OCI-M2 (cell line): ENCODE results near the gene SCART1.

Source experiments
- DNase-seq: peaks from one replicate; lab custom pipeline; 2025; ENCODE audit not compliant: unreplicated experiment; lab: John Stamatoyannopoulos, UW

Gene SCART1

GRCh38 chr10:133454204-133454893 is 604 bp downstream of the SCART1 start:
- no peak for DNase-seq

DNA sequence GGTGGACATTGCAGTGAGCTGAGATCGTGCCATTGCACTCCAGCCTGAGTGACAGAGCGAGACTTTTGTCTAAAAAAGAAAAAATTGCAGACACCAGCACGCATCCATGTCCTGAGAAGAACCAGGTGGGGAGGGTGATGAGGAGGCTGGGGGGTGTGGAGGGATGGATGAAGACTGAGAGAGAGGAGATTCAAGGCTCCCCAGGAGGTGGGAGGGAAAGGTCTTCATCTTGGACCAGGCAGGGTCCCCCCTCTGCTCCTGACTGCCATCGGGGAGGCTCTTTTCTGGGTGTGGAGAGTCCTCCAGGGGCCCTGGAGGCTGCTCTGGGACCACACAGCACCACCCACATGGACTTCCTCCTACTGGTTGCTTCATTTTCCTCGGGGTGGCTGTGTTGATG is 1.5 kb downstream of the SCART1 start:
- no peak for DNase-seq

DNA sequence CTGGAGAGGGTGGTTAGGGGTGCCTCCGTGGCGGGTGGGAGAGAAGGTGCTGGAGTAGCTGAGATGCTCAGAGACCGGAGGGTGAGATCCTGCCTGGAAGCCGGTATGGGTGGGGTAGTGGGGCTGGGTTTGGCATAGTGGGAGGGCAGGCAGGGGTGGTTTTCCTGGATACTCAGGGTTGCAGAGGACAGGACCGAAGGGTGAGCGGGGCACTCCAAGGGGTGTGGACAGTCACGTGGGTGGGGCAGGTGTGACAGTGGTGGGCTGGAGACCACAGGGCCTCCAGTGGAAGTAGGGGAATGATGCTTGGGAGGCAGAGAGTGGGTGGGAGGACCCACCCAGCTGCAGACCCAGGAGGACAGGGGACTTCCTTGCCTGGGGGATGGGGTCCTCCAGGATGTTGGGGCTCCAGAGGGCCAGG is 1.9 kb downstream of the SCART1 start:
- no peak for DNase-seq

DNA sequence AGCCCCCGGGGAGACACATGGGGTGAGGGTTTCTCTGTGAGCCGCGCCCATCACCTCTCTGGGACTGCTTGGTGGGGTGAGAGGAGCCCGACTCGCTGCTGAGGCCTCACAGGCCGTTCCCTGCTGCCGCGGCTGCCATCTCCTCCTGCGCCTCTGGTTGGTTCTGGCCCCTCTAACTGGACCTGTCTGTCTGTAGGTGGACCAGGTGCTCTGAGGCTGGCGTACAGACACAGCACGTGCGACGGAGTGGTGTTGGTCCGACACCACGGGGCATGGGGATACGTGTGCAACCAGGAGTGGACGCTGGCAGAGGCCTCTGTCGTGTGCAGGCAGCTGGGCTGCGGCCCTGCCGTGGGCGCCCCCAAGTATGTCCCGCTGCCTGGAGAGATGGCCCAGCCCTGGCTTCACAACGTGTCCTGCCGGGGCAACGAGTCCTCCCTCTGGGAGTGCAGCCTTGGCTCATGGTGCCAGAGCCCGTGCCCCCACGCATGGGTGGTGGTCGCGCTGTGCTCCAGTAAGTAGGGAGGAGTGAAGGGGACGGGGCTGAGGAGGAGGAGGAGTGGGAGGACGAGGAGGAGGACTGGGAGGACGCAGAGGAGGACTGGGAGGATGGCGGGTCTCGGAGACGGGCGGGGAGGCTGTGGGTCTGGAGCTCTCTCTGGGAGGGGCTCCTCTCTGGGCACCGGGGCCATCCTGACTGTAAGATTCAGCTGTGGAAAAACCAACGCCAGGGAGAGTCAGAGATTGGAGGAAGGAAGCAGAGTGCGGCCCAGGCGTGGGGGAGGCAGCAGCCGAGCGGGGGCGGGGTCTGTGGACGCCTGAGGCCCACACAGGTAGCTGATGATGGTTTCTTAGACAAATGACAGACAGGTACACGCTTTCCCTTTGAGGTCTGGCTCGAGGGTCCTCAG is 2.6 kb downstream of the SCART1 start:
- no peak for DNase-seq

DNA sequence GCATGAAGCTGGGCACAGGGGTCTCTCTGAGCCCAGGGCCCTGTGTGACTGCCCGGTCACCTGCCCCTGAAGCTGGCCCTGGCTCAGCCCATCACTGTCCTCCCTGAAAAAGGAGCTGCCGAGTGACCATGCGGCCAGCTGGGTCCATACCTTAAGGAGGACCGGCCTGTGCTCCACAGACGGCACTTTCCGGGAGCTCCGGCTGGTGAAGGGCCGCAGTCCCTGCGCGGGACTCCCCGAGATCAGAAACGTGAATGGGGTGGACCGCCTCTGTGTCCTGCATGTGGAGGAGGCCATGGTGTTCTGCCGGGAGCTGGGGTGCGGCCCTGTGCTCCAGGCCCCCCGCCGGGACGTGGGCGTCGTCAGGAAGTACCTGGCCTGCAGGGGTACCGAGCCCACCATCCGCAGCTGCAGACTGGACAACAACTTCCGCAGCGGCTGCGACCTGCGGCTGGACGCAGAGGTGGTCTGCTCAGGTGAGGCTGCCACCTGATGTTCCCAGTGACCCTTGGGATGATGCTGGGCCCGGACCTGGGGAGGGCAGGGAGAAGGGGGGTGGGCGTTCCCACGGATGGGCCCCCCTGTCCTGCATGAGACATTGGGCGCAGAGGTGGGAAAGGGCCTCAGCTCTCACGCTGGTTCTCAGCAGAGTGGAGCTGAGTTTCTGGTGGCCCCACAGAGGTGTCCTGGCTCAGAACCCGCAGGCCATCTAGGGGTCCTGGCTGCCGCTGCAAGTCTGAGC is 3.5 kb downstream of the SCART1 start:
- DNase-seq, result no peak

- DNase-seq, result no peak
These were observed 4.4 kb downstream of the SCART1 start for GRCh38 chr10:133458021-133458709.

DNA sequence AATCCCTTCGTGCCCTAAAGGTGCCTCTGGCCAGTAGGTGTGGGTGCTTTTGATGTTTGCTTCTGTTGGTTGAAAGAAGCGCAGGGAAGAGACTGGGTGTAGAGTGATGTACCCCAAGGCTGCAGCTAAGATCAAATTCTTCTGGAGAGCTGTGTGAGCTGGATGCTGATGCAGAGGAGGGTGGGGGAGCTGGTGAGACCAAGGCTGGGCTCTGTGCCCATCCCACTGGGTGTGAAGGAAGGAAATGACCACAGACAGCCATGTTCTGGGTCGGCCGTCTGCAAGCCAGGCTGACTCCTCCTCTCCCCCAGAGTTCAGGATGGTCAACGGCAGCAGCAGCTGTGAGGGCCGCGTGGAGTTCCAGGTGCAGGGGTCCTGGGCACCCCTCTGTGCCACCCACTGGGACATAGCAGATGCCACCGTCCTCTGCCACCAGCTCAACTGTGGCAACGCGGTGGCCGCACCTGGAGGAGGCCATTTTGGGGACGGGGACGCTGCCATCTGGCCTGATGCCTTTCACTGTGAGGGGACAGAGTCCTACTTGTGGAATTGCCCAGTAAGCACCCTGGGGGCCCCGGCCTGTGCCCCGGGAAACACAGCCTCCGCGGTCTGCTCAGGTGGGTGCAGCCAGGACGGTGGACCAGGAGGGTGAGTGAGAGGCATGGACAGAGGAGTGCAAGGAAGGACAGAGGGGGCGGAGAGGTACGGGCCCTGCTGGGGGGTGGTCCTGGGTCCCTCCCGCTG is 5.1 kb downstream of the SCART1 start:
- no peak for DNase-seq

GRCh38 chr10:133459454-133460207 is 5.9 kb downstream of the SCART1 start:
- DNase-seq, result no peak

DNA sequence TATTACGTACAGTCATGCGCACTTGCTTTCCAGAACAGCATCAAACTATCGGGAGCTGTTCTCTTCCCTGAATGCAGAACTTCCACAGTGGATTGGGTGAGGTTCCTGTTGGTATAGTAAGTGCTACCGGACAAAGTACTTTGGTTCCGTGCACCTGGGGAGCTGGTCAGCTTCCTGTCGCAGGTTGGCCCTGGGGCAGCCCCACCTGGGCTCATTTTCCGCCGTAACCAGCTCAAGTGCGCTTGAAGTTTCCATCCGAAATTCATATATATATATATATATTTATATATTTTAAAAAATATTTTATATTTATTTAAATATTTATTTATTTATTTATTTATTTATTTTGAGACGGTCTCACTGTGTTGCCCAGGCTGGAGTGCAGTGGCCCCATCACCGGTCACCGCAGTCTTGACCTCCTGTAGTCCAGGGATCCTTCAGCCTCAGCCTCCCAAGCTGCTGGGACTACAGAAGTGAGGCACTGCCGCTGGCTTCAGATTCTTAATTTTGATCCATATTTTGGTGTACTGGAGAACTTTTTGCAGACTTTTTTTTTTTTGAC is 6.5 kb downstream of the SCART1 start:
- DNase-seq, result no peak

- DNase-seq, result no peak
These were observed 7.3 kb downstream of the SCART1 start for GRCh38 chr10:133461027-133461426.

GRCh38 chr10:133461841-133462240 is 8.1 kb downstream of the SCART1 start:
- DNase-seq, result no peak

DNA sequence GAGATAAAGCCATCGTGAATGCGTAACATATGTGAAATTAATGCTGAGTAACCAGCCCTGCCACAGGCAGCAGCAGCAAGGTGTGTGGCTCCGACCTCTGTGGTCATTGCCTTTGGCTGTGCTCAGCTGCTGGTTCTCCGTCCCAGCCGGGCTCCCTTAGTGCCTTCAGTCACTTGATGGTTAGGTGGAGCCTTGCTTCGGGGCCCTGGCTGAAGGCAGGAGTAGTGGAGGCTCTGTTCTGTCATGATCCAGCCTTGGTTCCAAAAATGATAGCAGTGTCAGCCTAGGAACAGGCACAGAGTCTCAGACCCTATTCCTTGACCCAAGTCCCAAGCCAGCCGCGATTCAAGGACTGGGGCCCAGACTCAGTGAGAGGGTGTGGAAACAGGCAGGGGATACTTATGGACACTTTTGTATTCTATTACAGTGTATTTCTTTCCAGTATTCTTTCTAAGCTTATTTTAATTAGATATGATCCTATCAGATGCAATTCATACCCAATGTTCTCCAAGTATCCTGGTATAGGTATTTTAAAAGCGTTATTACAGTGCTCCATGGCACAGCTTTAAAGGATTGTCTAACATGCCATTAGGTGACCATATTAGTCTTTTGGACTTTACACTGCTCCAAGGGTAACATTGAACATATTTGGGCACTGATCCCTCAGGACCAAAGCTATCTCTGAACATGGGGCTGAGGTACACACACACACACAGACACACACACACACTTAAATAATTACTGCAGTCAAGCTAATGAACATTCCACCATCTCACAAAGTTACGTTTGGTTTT is 9.0 kb downstream of the SCART1 start:
- no peak for DNase-seq

GRCh38 chr10:133464582-133465031 is 10.9 kb downstream of the SCART1 start:
- no peak for DNase-seq

- no peak for DNase-seq
These were observed 11.6 kb downstream of the SCART1 start for GRCh38 chr10:133465191-133465949.

DNA sequence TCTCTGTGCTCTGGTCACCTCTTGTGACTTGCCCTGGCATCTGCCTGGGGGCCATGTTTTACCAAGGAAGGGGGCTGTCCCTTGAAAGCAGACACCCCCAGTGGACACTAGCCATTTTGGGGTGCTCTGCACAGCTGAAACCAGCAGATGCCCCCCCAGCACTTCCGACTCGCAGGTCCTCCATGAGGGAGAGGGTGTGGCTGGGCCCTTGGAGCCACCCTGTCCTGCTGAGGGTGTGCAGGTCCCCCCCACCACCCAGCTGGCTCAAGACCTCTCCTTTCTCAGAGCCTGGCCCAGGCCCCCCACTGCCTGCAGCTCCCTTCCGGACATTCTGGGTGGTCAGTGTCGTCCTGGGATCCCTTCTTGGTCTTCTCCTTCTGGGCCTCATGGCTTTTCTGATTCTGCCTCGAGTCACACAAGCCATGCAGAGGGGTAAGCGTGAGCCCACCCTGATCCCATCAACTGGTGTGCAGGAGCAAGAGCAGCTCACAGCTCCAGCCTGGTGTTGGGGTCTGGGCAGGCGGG is 12.3 kb downstream of the SCART1 start:
- no peak for DNase-seq

- DNase-seq, result no peak
These were observed 13.0 kb downstream of the SCART1 start for GRCh38 chr10:133466683-133467275.

GRCh38 chr10:133467286-133467911 is 13.7 kb downstream of the SCART1 start:
- DNase-seq, result no peak
